ENCODE results near the gene ARHGEF19. TPM values are rescaled to one million over a fixed set of nuclear protein-coding genes. Genes with fewer than 3 reads are reported as not detected.

The ARHGEF19 gene
- total RNA-seq, 1 experiment from 2014 or later = 21.6 TPM

GRCh38 chr1:16162163-16162822, 50.2 kb downstream of the ARHGEF19 start:
- H3K4me1 ChIP-seq (ENCODE audit: control insufficient read depth, insufficient read depth, low read length) = peaks cover 70% of the 10 kb centered on the region
- H3K27me3 ChIP-seq (ENCODE audit: control insufficient read depth, insufficient read depth, low read length) = no peaks in the 10 kb centered on the region
- ChIA-PET POLR2A (interaction anchor here (0.6 to 1.0 kb wide), 3 partner anchors 8 to 15 kb away, joined by 3 to 5 read pairs (median 3); no protein-coding TSS in a partner anchor), CTCF (interaction anchor here (0.7 kb wide), 1 partner anchor 73 kb away, joined by 12 read pairs; no protein-coding TSS in a partner anchor)
- ATAC-seq (peak; percentile 65), DNase-seq (ENCODE audit: low read depth, low spot score) (no peak)
- peak overlapping the region; percentile 62 for H3K27ac ChIP-seq (ENCODE audit: low read length)
- H3K4me3 ChIP-seq (ENCODE audit: low read depth in 2 of 2, low read length in 2 of 2) = peak overlapping the region; percentile 8 to 45
- in situ Hi-C loops (cut with HindIII; ENCODE audit: low pct_unique_long_range_greater_than_20kb, low sequenced_read_pairs) (no loop called here), intact Hi-C loops (cut with micrococcal nuclease; ENCODE audit: unreplicated experiment) (no loop called here)
- no TSS peak for BruUV-seq (replicated peaks)
- H3K9me3 ChIP-seq (ENCODE audit: control insufficient read depth, insufficient read depth, low read depth, low read length) = no peaks in the 10 kb centered on the region
- H3K36me3 ChIP-seq (ENCODE audit: control insufficient read depth, insufficient read depth, low read length) = no peaks in the 10 kb centered on the region
- TF ChIP-seq TCF7L2 (IDR thresholded peaks at IDR 0.05; ENCODE audit: low read depth, low read length) (peak; percentile 99), SIN3A (IDR thresholded peaks at IDR 0.05; ENCODE audit: borderline replicate concordance, insufficient read depth, low read depth, low read length) (no peak), CTCF (IDR thresholded peaks at IDR 0.05) (no peak)

GRCh38 chr1:16161717-16162116, 50.7 kb downstream of the ARHGEF19 start:
- TF ChIP-seq REST (IDR thresholded peaks at IDR 0.05; ENCODE audit: insufficient read depth in 1 of 2, low read depth in 2 of 2, low read length in 1 of 2) (no peak), POLR2AphosphoS5 (IDR thresholded peaks at IDR 0.05; ENCODE audit: low read depth, low read length) (no peak), CTCF (IDR thresholded peaks at IDR 0.05) (no peak), TCF7L2 (IDR thresholded peaks at IDR 0.05; ENCODE audit: low read depth, low read length) (no peak), SIN3A (IDR thresholded peaks at IDR 0.05; ENCODE audit: borderline replicate concordance, insufficient read depth, low read depth, low read length) (no peak)
- ATAC-seq = no peak
- H3K4me1 ChIP-seq (ENCODE audit: control insufficient read depth, insufficient read depth, low read length) = peaks cover 74% of the 10 kb centered on the region
- H3K27me3 ChIP-seq (ENCODE audit: control insufficient read depth, insufficient read depth, low read length) = no peaks in the 10 kb centered on the region
- DNase-seq (ENCODE audit: low read depth, low spot score) = no peak
- in situ Hi-C loops (cut with HindIII; ENCODE audit: low pct_unique_long_range_greater_than_20kb, low sequenced_read_pairs) (no loop called here), intact Hi-C loops (cut with micrococcal nuclease; ENCODE audit: unreplicated experiment) (no loop called here)
- ChIA-PET POLR2A (interaction anchor here (0.6 kb wide), 2 partner anchors 8 to 14 kb away, joined by 3 read pairs; no protein-coding TSS in a partner anchor), CTCF (no interaction called here)
- no peaks in the 10 kb centered on the region for H3K36me3 ChIP-seq (ENCODE audit: control insufficient read depth, insufficient read depth, low read length)
- no peak overlapping the region for H3K4me3 ChIP-seq (ENCODE audit: low read depth in 2 of 2, low read length in 2 of 2)
- BruUV-seq (replicated peaks) = no TSS peak
- peak overlapping the region; percentile 62 for H3K27ac ChIP-seq (ENCODE audit: low read length)
- no peaks in the 10 kb centered on the region for H3K9me3 ChIP-seq (ENCODE audit: control insufficient read depth, insufficient read depth, low read depth, low read length)

All from Panc1 (cell line).